OCI-LY3 (cell line): ENCODE results near the gene RECK.
"Not testable (repeated sequence)": the region's sequence is repeated elsewhere in the genome, so short reads cannot be mapped to it uniquely, and the experiment has no call there.

Experiments
- H2AFZ ChIP-seq: fragments of 200-600, 300-600 bp; shearing (Covaris generic); 2 replicates; pipeline ENCODE4 v1.6.0; 2014; ENCODE audit warnings: antibody characterized with exemption, low read depth, low read length
- H3K27ac ChIP-seq: fragments of 200-600, 300-600 bp; sonication (generic); 2 replicates; pipeline ENCODE4 v1.5.1; 2014; ENCODE audit warnings: mild to moderate bottlenecking, low read length, moderate library complexity, mixed read lengths
- H3K27me3 ChIP-seq: fragments of 200-600, 300-600 bp; sonication (generic); 2 replicates; pipeline ENCODE4 v1.6.1; 2014; ENCODE audit warnings: low read depth, low read length, mixed read lengths
- H3K36me3 ChIP-seq: fragments of 200-600, 300-600 bp; sonication (generic); replicated peaks from 2 replicates; pipeline ENCODE3; 2014; ENCODE audit warnings: low read depth, low read length, mixed read lengths
- H3K4me1 ChIP-seq: fragments of 300-600, 200-600 bp; sonication (generic); 2 replicates; pipeline ENCODE4 v1.6.1; 2014; ENCODE audit warnings: low read length, mixed read lengths
- H3K4me2 ChIP-seq: fragments of 200-600, 300-600 bp; sonication (generic); 2 replicates; pipeline ENCODE4 v1.6.1; 2014; ENCODE audit warnings: low read length, mixed read lengths
- H3K4me3 ChIP-seq: fragments of 300-600, 200-600 bp; sonication (generic); 2 replicates; pipeline ENCODE4 v1.5.1; 2014; ENCODE audit warnings: antibody characterized with exemption, mild to moderate bottlenecking, low read length, moderate library complexity
- H3K79me2 ChIP-seq: fragments of 300-600, 200-600 bp; shearing (Covaris generic); 2 replicates; pipeline ENCODE4 v1.6.1; 2014; ENCODE audit warnings: mild to moderate bottlenecking, low read length, mixed read lengths
- H3K9ac ChIP-seq: fragments of 300-600, 200-600 bp; shearing (Covaris generic); 2 replicates; pipeline ENCODE4 v1.6.0; 2014; ENCODE audit warnings: mild to moderate bottlenecking, low read length, moderate library complexity
- H3K9me3 ChIP-seq: fragments of 200-600, 300-600 bp; shearing (Covaris generic); 2 replicates; pipeline ENCODE4 v1.6.1; 2014; ENCODE audit warnings: low read length, mixed read lengths; ENCODE audit not compliant: insufficient read depth
- H4K20me1 ChIP-seq: fragments of 200-600, 300-600 bp; sonication (generic); 2 replicates; pipeline ENCODE4 v1.6.1; 2016; ENCODE audit warnings: low read length, mixed read lengths; ENCODE audit not compliant: insufficient read depth
- CTCF ChIP-seq: fragments of 200-600, 300-600 bp; sonication (generic); IDR thresholded peaks from 2 replicates; pipeline ENCODE4 v1.5.1; 2014; ENCODE audit warnings: antibody characterized with exemption, low read length, low read depth
- EZH2phosphoT487 ChIP-seq: fragments of 200-600 bp; shearing (Covaris generic); IDR thresholded peaks from 2 replicates; pipeline ENCODE4 v1.6.1; 2018; ENCODE audit warnings: antibody characterized with exemption, mixed run types, low read depth

Gene RECK

GRCh38 chr9:35994959-35995358, 41.8 kb upstream of the RECK start:
- Histone ChIP-seq H3K36me3 (peaks cover 5% of the 10 kb centered on the region), H3K4me3 (no peak overlapping the region), H3K9me3 (no peaks in the 10 kb centered on the region), H3K79me2 (no peaks in the 10 kb centered on the region), H3K27me3 (peaks cover 16% of the 10 kb centered on the region), H4K20me1 (no peaks in the 10 kb centered on the region), H3K9ac (no peak overlapping the region), H2AFZ (no peak overlapping the region), H3K4me1 (peaks cover 8% of the 10 kb centered on the region; the same call in 1 of the 2 replicates), H3K27ac (no peak overlapping the region), H3K4me2 (no peak overlapping the region)
- no peak for TF ChIP-seq EZH2phosphoT487
- no peak for TF ChIP-seq CTCF

DNA sequence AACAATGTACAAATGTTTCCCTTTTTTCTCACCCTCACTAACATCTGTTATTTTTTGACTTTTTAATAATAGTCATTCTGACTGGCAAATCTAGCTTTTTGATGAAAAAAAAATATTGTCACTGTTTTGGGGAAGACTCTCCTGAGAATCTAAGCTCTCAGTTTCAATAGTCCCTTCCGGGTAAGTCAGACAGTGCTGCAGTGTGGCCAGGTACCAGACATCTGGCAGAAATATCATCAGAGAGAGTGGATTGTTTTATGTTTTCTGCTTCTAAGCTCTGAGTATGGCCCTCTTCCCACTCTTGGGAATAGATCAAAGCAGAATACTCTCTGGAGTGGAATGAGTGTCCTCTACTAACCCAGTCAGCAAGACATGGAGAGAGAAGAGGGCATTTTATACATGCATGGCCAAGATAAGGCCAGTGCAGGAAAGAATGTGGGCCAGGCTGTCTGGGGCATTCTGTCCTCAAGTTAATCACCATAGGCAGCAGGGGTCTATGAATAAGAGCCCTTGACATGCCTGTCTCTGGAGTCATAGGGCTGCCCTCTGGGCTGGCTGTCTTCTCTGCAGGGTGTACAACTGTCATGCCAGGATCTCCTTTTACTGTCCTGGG, 40.2 kb upstream of the RECK start:
- Histone ChIP-seq H3K79me2 (no peaks in the 10 kb centered on the region), H3K27ac (no peak overlapping the region), H3K36me3 (peaks cover 5% of the 10 kb centered on the region), H3K9me3 (no peaks in the 10 kb centered on the region), H3K4me1 (peaks cover 4% of the 10 kb centered on the region; the same call in 1 of the 2 replicates), H4K20me1 (no peaks in the 10 kb centered on the region), H3K9ac (no peak overlapping the region), H3K4me2 (no peak overlapping the region), H3K27me3 (peaks cover 16% of the 10 kb centered on the region), H3K4me3 (no peak overlapping the region), H2AFZ (no peak overlapping the region)
- no peak for TF ChIP-seq CTCF
- no peak for TF ChIP-seq EZH2phosphoT487

GRCh38 chr9:35997016-35997415, 39.7 kb upstream of the RECK start:
- not testable (repeated sequence) for H3K4me1 ChIP-seq, H3K4me3 ChIP-seq, H3K4me2 ChIP-seq, H3K27ac ChIP-seq, H3K79me2 ChIP-seq, H4K20me1 ChIP-seq, H2AFZ ChIP-seq, H3K9ac ChIP-seq, H3K36me3 ChIP-seq, H3K9me3 ChIP-seq
- H3K27me3 ChIP-seq: peaks cover 19% of the 10 kb centered on the region

DNA sequence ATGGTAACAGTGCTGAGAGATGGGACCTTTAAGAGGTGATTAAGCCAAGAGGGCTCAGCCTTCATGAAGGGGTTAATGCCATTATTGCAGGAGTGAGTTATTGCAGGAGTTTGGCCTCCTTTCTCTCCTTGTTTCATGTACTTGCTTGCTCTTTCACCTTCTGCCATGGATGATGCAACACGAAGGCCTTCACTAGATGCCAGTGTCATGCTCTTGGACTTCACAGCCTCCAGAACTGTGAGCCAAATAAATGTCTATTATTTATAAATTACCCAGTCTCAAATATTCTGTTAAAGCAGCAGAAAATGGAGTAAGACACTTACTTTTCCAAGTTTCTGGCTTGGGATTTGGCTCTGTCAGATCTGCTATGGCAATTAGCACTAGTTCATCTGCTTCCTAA, 38.4 kb upstream of the RECK start:
- TF ChIP-seq CTCF (no peak), EZH2phosphoT487 (no peak)
- H3K9me3 ChIP-seq: no peaks in the 10 kb centered on the region
- peaks cover 26% of the 10 kb centered on the region for H3K27me3 ChIP-seq
- H3K79me2 ChIP-seq: no peaks in the 10 kb centered on the region
- H3K4me3 ChIP-seq: no peak overlapping the region
- H3K4me1 ChIP-seq: peaks cover 4% of the 10 kb centered on the region; the same call in 1 of the 2 replicates
- H3K36me3 ChIP-seq: peaks cover 5% of the 10 kb centered on the region
- H3K27ac ChIP-seq: no peak overlapping the region
- H2AFZ ChIP-seq: no peak overlapping the region
- H4K20me1 ChIP-seq: no peaks in the 10 kb centered on the region
- no peak overlapping the region for H3K9ac ChIP-seq
- H3K4me2 ChIP-seq: no peak overlapping the region
